Smooth muscle cell (in vitro differentiated cells): ENCODE measurements around the gene ACSS1. TPM values are rescaled to one million over a fixed set of nuclear protein-coding genes. Genes with fewer than 3 reads are reported as not detected.

ENCODE experiments used
- DNase-seq: peaks from one replicate; lab custom pipeline; 2025; ENCODE audit not compliant: unreplicated experiment; lab: John Stamatoyannopoulos, UW
- H2AFZ ChIP-seq: fragments of 200-600 bp; sonication (generic); 2 replicates; pipeline ENCODE4 v1.6.0; 2016; ENCODE audit warnings: antibody characterized with exemption, low read depth, mild to moderate bottlenecking
- H3F3A ChIP-seq: fragments of 200-600 bp; sonication (generic); 2 replicates; pipeline ENCODE4 v1.6.0; 2017; ENCODE audit warnings: antibody characterized with exemption, low read depth
- H3K27ac ChIP-seq: fragments of 200-600 bp; sonication (generic); 2 replicates; pipeline ENCODE4 v1.5.1; 2016; ENCODE audit warnings: low read depth, mild to moderate bottlenecking
- H3K27me3 ChIP-seq: fragments of 200-600 bp; sonication (generic); 2 replicates; pipeline ENCODE4 v1.6.1; 2016; ENCODE audit warnings: low read depth, mild to moderate bottlenecking
- H3K36me3 ChIP-seq: fragments of 200-600 bp; sonication (generic); 2 replicates; pipeline ENCODE4 v1.5.1; 2016; ENCODE audit warnings: low read depth
- H3K4me1 ChIP-seq: fragments of 200-600 bp; sonication (generic); 2 replicates; pipeline ENCODE4 v1.5.1; 2016; ENCODE audit warnings: low read depth
- H3K4me2 ChIP-seq: fragments of 200-600 bp; sonication (generic); 2 replicates; pipeline ENCODE4 v1.6.0; 2016; ENCODE audit warnings: mild to moderate bottlenecking
- H3K4me3 ChIP-seq: fragments of 200-600 bp; sonication (generic); 2 replicates; pipeline ENCODE4 v1.5.1; 2016; ENCODE audit warnings: mild to moderate bottlenecking
- H3K79me2 ChIP-seq: fragments of 200-600 bp; sonication (generic); 2 replicates; pipeline ENCODE4 v1.6.0; 2016; ENCODE audit warnings: low read depth, mild to moderate bottlenecking
- H3K9ac ChIP-seq: fragments of 200-600 bp; sonication (generic); 2 replicates; pipeline ENCODE4 v1.6.0; 2016; ENCODE audit warnings: low read depth
- H3K9me3 ChIP-seq: fragments of 200-600 bp; sonication (generic); replicated peaks from 2 replicates; pipeline ENCODE4 v1.5.1; 2016; ENCODE audit warnings: low read depth
- H4K20me1 ChIP-seq: fragments of 200-600 bp; sonication (generic); 2 replicates; pipeline ENCODE4 v1.6.0; 2016; ENCODE audit warnings: low read depth
- WGBS: methylation state at CpG from one replicate; pipeline ENCODE4 v1.1.7; 2016; ENCODE audit warnings: low lambda C conversion rate; 5-methylcytosine and 5-hydroxymethylcytosine counted together
- polyA plus RNA-seq: library from polyadenylated mRNA; unstranded; fragments of >200 nt; fragmentation: Nextera tagmentation; extraction: Ambion mirVana; gene quantifications from 2 replicates; pipeline ENCODE4 v1.2.1, GENCODE V29; 2016
- total RNA-seq: library from RNA; depleted of rRNA; stranded (reverse); fragments of >200 nt; gene quantifications from 2 replicates; pipeline ENCODE4 v1.2.3, GENCODE V29; 2014
- TF ChIP-seq, protein P1 (sequence below): fragments of 200-600 bp; sonication (generic); IDR thresholded peaks from 2 replicates; pipeline ENCODE4 v1.5.1; 2017; ENCODE audit warnings: borderline replicate concordance, mild to moderate bottlenecking, antibody characterized with exemption; ENCODE audit not compliant: insufficient read depth, poor library complexity, severe bottlenecking

The ACSS1 gene
- total and polyA plus RNA-seq, 2 experiments from 2014 or later: 2.4 to 2.8 TPM

DNA sequence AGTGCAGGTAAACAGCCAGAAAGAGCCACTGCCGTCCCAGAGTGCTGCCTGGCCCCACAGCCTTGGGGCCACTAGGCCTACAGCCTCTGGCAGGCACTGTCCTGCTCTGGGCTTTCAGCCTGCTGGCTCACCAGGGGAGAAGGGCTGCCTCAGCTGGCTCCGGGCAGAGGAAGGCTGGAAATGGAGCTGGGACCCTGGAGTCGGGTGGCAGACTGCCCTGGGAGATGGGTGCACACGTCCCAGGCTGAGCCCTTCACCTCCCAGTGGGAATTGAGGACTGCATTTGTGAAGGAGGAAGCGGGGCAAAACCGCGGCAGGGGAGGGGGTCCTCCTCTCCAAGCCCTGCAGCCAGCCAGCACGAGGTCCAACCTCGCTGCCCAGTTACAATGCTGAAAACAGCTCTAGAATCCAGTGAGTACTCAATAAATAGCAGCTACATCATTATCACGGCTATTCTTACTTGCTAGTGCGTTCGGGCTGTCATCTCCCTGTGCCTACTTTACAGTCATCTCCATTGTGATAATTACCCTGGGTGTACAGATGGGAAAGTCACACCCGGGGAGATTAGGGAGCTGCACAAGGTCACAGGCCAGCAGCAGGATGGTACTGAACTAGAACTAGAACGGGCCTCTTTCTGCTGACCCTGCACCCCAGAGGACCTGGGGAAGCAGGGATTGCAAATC, 13.1 kb downstream of the ACSS1 start:
- Histone ChIP-seq H4K20me1 (no peaks in the 10 kb centered on the region), H3K9me3 (no peaks in the 10 kb centered on the region), H3K79me2 (no peaks in the 10 kb centered on the region), H3K36me3 (no peaks in the 10 kb centered on the region), H3K4me1 (no peaks in the 10 kb centered on the region), H3K27me3 (no peaks in the 10 kb centered on the region), H2AFZ (no peak overlapping the region), H3K4me2 (no peak overlapping the region), H3F3A (no peaks in the 10 kb centered on the region), H3K4me3 (no peak overlapping the region), H3K27ac (no peak overlapping the region), H3K9ac (no peak overlapping the region)
- no peak for DNase-seq
- TF ChIP-seq, protein P1, sequence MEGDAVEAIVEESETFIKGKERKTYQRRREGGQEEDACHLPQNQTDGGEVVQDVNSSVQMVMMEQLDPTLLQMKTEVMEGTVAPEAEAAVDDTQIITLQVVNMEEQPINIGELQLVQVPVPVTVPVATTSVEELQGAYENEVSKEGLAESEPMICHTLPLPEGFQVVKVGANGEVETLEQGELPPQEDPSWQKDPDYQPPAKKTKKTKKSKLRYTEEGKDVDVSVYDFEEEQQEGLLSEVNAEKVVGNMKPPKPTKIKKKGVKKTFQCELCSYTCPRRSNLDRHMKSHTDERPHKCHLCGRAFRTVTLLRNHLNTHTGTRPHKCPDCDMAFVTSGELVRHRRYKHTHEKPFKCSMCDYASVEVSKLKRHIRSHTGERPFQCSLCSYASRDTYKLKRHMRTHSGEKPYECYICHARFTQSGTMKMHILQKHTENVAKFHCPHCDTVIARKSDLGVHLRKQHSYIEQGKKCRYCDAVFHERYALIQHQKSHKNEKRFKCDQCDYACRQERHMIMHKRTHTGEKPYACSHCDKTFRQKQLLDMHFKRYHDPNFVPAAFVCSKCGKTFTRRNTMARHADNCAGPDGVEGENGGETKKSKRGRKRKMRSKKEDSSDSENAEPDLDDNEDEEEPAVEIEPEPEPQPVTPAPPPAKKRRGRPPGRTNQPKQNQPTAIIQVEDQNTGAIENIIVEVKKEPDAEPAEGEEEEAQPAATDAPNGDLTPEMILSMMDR: no peak
- 90% methylated on average over 14 of the region's 14 CpGs for WGBS

DNA sequence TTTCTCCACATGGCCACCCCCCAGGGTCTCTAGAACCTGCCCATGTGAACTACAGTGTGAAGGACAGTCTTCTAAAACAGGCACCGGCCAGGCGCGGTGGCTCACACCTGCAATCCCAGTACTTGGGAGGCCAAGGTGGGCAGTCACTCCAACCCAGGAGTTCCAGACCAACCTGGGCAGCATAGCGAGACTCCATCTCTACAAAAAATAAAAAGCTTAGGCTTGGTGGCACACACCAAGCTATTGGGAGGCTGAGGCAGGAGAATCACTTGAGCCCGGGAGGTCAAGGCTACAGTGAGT, 13.7 kb downstream of the ACSS1 start:
- no peaks in the 10 kb centered on the region for H3K36me3 ChIP-seq
- no peak overlapping the region for H3K9ac ChIP-seq
- no peaks in the 10 kb centered on the region for H3K79me2 ChIP-seq
- H3K9me3 ChIP-seq: no peaks in the 10 kb centered on the region
- H2AFZ ChIP-seq: no peak overlapping the region
- no peak overlapping the region for H3K4me2 ChIP-seq
- no peaks in the 10 kb centered on the region for H3K27me3 ChIP-seq
- 90% methylated on average over 5 of the region's 5 CpGs for WGBS
- no peak overlapping the region for H3K27ac ChIP-seq
- no peak overlapping the region for H3K4me3 ChIP-seq
- H3K4me1 ChIP-seq: no peaks in the 10 kb centered on the region
- no peak for DNase-seq
- H4K20me1 ChIP-seq: no peaks in the 10 kb centered on the region
- no peaks in the 10 kb centered on the region for H3F3A ChIP-seq
- TF ChIP-seq, protein P1: no peak

DNA sequence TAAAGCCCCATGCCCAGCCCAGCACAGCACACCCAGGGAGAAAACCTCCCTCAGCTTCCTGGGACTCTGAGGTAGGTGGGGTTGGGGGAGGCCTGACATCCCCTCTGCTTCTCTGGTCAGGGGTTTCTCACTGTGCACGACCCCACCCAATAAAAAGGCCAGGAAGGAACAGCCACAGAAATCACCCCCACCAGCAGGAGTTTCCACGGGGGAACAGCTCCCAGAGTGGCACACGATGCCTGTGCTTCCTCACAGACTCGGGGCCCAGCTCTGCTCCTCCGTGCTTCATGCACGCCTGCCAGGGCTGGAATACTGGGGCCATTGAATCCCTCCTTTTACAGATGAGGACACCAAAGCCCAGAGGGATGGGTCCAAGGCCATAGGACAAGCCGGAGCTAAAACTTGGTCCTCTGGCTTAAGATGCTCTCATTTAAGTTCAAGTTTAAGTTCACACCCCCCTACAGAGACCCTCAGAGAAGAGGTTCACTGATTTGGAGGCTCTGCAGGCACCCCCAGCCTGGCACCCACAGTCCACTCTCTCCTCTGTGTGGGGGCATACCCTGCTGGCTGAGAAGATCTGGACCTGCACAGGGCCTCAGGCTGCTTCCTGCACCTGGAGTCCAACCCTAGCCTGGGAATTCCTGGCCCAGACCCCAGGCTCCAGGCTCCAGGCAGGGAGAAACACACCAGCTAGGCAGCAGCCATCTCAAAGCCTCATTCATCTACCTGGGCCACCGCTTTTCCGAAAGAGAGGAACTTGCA, 14.3 kb downstream of the ACSS1 start:
- no peaks in the 10 kb centered on the region for H3K36me3 ChIP-seq
- H3K27me3 ChIP-seq: no peaks in the 10 kb centered on the region
- no peaks in the 10 kb centered on the region for H3F3A ChIP-seq
- no peaks in the 10 kb centered on the region for H3K4me1 ChIP-seq
- H2AFZ ChIP-seq: no peak overlapping the region
- no peak overlapping the region for H3K27ac ChIP-seq
- H3K9ac ChIP-seq: no peak overlapping the region
- no peaks in the 10 kb centered on the region for H4K20me1 ChIP-seq
- H3K9me3 ChIP-seq: no peaks in the 10 kb centered on the region
- H3K4me3 ChIP-seq: no peak overlapping the region
- WGBS: 87% methylated on average over 9 of the region's 9 CpGs
- no peaks in the 10 kb centered on the region for H3K79me2 ChIP-seq
- no peak overlapping the region for H3K4me2 ChIP-seq
- no peak for DNase-seq
- TF ChIP-seq, protein P1: no peak
